GM10266 (cell line): ENCODE data around the gene BARHL1.

Experiments
- DNase-seq: peaks from one replicate; pipeline ENCODE4 v3.0.0; 2012; ENCODE audit errors: extremely low spot score
- TF ChIP-seq, protein P1 (sequence below): IDR thresholded peaks from 2 replicates; pipeline ENCODE4 v1.5.1; 2012; ENCODE audit warnings: mild to moderate bottlenecking, low read depth; ENCODE audit not compliant: control insufficient read depth, insufficient read depth; ENCODE audit errors: missing control alignments

BARHL1 gene

DNA sequence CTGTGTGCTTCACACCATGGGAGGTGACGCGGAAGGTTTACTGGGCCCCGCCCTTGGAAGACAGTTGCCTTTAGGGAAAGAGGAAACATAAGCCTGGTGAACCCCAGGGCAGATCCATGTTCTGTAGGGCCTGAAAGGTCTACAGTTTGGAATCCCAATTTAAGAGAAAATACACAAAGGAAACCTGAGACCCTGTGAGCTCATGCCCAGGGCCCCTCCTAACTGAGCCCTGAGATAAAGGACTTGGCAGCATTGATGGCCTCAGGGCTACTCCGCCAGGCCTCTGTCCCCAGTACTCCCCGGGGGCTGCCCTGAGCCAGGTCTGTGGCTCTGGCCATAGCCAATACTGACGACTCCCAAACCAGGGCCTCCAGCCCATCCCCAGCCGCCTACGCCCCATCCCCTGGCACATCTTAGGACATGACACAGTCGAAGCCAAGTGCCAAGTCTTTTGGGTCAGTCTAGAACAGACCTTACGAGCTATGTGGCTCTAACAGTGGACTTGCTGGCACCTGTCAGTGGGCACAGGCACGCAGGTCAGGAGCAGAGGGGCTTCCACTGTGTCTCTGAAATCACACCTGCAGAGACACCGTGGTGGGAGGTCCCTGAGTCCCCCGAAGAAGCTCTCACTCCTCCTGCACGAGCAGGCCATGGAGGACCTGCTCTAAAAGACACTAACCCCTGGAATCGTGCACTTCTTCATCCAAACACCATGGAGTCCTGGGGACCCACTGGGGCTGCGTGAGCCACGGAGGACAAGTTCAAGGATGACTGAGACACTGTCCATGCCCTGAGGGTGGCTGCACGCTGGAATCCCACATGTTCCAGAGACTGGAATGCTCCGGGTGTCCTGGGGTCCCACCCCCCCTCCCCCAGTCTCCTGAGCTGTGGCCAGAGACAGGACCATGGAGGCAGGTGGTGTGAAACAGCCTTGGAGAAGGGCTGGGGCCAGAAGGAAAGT lies 40.3 kb upstream of the BARHL1 start:
- TF ChIP-seq, protein P1, sequence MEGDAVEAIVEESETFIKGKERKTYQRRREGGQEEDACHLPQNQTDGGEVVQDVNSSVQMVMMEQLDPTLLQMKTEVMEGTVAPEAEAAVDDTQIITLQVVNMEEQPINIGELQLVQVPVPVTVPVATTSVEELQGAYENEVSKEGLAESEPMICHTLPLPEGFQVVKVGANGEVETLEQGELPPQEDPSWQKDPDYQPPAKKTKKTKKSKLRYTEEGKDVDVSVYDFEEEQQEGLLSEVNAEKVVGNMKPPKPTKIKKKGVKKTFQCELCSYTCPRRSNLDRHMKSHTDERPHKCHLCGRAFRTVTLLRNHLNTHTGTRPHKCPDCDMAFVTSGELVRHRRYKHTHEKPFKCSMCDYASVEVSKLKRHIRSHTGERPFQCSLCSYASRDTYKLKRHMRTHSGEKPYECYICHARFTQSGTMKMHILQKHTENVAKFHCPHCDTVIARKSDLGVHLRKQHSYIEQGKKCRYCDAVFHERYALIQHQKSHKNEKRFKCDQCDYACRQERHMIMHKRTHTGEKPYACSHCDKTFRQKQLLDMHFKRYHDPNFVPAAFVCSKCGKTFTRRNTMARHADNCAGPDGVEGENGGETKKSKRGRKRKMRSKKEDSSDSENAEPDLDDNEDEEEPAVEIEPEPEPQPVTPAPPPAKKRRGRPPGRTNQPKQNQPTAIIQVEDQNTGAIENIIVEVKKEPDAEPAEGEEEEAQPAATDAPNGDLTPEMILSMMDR: no peak
- no peak for DNase-seq

DNA sequence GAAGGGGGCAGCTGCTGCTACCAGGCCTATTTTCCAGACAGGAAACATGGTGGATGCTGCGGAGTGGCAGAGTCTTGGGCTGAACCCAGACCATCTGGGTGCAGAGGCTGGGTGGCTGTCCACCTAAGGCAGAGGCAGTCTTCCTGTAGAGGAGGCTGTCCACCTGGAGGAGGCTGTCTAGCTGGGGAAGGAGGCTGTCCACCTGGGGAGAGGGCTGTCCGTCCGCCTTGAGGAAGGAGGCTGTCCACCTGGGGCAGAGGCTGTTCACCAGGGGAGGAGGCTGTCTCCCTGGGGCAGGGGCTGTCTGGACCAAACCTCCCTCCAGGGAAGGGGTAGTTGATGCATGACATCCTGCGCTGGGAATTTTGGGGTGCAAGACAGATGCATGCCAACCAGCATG lies 39.2 kb upstream of the BARHL1 start:
- DNase-seq: no peak
- TF ChIP-seq, protein P1: no peak

GRCh38 chr9:132543960-132544359 lies 38.4 kb upstream of the BARHL1 start:
- DNase-seq: no peak
- TF ChIP-seq, protein P1: no peak

DNA sequence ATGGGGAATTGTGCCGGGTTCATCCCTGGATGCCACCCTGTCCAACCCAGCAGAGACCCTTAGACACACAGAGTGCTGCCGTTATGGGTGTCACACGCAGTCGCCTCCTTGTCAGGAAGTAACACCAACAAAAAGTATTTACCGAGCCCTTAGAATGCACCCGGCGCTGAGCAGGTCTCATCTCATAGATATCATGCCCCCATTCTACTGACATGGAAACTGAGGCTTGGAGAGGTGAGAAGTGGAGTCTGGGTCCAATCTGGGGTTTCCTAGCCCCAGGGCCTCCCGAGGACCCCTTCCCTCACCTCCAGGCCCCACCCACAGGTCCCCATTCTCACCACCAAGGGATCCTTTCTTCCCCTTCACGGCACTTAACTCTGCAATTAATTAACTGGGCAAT lies 36.8 kb upstream of the BARHL1 start:
- DNase-seq: no peak
- TF ChIP-seq, protein P1: no peak

- TF ChIP-seq, protein P1: peak; percentile 31
- no peak for DNase-seq
These were observed 36.0 kb upstream of the BARHL1 start for GRCh38 chr9:132546148-132547051.

- no peak for DNase-seq
- TF ChIP-seq, protein P1: no peak
These were observed 35.4 kb upstream of the BARHL1 start for GRCh38 chr9:132547052-132547431.
